GM21717 (cell line): ENCODE results near the gene HEXIM2.
A peak's percentile ranks its signal among the peaks of the same experiment; 100 is the strongest.
"Not testable (repeated sequence)": the region's sequence is repeated elsewhere in the genome, so short reads cannot be mapped to it uniquely, and the experiment has no call there.

Experiments used
- ATAC-seq: cut with Tn5 transposase; IDR thresholded peaks from one replicate; pipeline ENCODE4 v1.9.1; 2021; ENCODE audit warnings: mild to moderate bottlenecking, moderate library complexity; ENCODE audit not compliant: unreplicated experiment

Gene HEXIM2, protein sequence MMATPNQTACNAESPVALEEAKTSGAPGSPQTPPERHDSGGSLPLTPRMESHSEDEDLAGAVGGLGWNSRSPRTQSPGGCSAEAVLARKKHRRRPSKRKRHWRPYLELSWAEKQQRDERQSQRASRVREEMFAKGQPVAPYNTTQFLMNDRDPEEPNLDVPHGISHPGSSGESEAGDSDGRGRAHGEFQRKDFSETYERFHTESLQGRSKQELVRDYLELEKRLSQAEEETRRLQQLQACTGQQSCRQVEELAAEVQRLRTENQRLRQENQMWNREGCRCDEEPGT

GRCh38 chr17:45161288-45162024, at the start of gene HEXIM2:
Gene HEXIM2 (plus strand): TSS chr17:45161875. CDS start chr17:45162794, 919 bp downstream.
- peak; percentile 80 for ATAC-seq

DNA sequence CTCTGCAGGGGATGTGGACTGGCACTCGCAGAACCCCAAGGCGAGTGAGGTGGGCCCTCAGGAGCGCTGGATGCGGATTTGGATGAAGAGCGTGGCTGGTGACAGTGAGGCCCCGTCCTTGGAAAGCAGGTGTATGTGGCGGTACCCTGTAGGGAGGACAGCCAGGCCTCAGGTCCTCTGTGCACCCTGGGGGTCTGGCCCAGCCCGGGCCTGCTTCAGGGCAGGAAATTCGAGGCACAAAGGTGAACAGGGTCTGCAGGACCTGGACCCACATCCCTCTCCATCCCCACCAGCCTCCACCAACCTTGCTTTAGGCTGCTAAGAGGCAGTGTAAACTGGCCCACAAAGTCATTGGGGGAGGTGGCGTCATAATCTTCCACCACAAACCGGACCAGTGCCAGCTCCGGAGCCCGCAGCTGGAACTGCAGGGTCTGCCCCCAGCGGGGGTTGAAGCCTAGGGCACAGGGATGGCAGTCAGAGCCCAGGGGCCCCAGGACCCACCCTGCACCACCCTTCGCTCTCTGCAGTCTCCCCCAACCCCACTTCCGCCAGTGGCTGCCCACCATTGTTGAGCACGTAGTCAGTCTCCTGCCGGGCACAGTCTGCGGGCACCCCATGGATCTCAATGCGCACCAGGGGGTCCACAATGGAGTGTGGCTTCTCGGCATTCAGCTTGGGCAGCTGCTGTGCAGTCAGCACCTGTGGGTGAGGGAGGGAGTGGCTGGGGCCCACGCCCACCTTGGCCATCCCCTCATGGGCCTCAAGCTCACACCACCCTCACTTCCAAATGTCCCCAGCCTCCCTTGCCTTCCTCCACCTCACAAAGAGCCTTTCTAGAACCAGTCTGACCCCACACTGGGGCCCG, 48.9 kb upstream of the HEXIM2 start:
- no peak for ATAC-seq

DNA sequence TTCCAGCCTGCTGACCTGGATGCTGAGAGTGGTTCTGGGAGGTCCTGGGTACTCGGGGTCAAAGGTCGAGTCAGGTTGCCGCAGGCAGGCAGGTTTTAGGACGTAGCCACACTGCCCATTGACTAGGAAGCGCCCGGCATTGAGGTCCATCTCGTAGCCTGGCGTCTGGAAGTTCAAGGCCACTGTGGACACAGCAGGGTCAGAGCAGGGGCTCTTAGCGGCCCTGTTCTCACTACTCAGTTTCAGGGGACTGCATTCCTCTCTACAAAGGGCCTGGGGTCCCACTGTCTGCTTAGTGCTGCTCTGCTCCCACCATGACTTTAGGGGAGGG, 48.3 kb upstream of the HEXIM2 start:
- no peak for ATAC-seq

DNA sequence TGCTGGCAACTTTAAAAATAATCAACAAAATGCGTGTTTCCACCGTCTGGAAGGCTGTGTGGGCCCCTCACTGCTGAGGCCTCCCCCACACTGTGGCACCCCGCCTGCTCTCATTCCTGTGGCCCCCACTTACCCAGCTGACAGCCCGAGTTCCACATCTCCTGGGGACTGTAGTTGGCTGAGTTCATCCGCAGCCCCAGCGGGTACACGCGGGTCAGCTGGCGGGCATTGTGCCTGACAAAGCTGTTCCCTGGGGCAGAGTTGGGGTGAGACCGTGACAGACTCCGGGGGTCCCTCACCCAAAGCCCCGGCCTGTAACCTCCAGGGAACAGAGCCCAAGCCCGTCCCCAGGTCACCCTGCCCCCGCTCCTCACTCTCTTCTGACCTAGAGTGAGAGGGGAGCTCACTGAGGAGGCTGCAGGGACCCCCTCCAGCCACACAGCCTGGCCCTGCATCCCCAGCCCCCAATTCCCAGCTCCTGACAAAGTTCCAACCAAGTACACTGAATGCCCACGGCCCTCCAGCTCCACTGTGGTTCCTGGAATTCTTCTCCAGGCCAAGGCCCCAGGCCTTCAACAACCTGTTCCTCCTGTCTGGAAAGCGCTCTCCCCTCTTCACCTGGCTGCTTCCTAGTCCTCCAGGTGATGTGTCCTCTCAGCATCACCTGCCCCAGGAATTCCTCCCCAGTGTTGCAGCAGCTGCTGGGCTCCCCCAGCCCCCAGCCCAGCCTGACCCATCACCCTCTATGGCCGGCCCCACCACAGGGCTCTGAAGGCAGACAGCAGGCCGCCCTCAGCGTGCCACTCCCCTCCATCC, 47.4 kb upstream of the HEXIM2 start:
- no peak for ATAC-seq

DNA sequence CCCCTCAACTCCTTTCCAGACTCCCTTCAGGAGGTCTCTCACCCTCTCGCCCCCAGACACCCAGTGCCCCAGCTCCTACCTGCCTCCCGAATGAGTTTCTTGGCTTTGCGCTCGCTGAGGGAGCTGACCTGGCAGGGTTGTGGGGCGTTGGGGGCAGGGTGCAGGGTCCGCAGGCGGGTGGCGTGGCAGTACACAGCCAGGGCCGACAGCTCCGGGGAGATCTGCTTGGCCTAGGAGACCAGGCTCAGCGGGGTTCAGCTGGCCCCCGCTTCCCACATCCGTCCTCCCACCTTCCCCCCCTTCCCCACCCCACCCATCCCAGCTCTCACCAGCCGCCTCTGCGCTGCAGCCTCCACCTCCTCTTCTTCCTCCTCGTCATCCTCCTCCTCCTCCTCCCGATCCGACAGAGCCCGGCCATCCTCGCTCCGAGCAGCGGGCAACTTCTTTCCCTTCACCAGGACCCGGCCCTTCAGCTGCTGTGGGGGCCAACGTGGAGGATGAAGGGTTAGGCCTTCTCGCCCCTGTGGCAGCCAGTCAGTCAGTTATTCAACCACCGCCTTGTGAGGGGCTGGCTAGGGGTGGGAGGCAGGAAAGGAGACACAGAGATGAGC, 46.6 kb upstream of the HEXIM2 start:
- ATAC-seq = no peak

DNA sequence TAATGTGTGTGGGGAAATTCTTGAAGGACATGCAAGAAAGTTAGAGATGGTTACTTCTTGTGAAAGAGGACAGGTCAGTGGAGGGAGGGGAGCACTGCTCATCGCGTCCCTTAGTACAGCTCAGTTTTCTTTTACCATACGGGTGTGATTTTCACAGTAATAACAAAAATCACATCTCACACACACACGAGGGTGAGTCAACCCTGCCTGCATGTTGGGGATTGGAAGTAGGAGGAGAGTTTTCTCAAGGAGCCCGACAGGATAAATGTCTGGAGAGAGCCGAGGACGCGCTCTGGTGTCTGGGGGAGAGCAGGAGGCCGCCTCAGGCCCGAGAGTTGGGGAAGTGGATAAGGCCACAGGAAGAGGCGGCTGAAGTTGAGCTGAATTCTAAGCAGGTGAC, 45.8 kb upstream of the HEXIM2 start:
- ATAC-seq = no peak

GRCh38 chr17:45116434-45117016, 45.1 kb upstream of the HEXIM2 start:
- no peak for ATAC-seq

DNA sequence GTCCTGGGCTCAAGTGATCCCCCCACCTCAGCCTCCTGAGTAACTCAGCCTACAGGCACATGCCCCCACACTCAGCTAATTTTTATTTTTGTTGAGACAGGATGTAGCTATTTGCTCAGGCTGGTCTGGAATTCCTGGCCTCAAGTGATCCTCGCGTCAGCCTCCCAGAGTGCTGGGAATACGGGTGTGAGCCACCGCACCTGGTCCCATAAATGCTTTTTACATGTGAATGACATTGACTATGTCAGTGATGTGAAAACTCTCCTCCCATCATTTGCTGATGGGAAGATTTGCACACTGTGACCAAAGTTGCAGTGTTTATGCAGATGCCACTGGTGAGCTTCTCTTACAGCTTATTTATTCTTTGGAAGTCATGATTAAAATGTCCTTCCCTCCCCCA, 44.3 kb upstream of the HEXIM2 start:
- no peak for ATAC-seq

DNA sequence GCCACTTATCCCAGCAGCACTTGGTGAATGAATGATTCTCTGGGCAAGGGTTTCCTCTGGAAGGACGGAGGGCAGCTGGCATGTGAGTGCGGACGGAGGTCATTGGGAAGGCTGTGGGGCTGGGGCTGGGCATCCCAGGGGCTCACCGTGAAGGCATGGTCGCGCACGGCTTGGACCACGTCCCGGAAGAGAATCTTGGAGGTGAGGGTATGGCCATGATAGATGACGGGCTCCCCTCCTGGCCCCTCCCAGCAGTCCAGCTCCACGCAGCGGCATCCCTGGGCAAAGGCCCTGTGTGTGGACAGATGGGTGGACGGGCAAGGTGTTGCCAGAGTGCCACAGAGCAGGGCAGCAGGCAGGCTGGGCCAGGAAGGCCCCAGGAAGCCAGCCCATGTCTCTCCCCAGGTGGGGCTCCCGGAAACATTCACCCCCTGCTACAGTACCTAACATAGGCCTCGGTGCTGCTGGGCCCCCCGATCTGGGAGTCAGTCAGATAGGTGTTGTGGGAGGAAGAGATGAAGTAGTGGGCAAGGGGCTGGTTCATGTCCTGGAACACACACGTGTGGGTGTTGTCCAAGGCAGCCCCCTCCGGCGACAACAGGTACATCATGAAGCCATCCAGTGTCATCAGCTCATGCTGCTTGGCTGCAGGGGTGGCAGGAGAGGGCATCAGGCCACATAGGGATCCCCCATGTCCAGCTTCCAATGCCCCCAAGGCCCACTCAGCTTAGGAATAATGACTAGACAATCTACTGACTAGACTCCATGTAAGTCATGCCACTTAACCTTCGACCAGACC, 43.6 kb upstream of the HEXIM2 start:
- no peak for ATAC-seq

DNA sequence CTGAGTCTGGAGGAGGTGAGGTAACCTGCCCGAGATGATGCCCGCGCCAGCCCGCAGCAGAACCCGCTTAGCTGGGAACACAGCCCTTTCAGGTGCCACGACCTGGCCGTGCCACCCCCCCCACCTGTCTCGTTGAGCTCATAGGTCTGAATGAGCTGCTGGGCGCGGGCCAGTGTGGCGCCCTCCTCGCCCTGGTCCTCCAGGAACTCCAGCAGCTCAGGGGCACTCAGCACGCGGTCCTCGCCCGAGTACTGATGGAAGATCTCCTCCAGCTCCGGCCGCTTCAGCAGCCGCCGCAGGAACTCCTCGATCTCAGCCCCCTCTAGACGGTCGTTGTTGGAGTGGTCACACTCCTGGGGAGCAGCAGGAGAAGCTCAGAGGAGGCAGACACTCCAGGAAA, 43.0 kb upstream of the HEXIM2 start:
- no peak for ATAC-seq

DNA sequence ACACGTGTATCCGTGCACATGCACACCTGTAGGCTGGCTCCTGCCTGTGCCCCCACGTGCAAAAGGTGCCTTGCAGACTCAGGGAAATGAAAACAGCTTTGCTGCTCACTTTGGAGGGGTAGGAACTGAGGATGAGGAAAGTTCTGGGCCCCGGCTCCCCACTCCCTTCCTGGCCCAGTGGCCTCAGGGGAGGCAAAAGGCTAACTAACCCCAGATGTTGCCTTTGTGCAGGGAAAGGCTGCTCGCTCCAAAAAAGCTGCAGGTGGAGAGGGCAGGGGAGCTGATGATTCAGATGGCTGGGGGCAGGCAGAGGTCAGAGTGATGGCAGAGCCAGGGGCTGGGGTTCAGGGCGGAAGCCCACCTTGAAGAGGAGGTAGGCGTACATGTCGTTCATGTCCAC, 41.7 kb upstream of the HEXIM2 start:
- no peak for ATAC-seq

DNA sequence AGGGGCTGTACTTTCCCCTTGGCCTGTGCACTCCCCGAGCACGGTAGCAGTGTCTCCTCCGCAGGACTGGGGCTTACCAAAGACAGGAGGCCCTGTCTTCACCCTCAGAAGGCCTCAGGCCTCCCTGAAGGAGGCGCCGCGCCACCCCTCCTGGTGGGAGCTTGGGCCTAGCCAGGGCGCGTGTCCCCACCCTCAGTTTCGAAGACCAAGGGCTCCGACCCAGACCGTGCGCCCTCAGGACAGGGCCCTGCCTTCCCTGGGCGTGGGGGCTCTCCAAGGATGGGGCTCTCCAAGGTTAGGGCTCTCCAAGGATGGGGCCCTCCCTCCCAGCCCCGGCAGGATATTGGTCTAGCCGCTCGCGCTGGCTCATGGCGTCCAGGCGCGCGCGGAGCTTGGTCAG, 41.1 kb upstream of the HEXIM2 start:
- no peak for ATAC-seq

- ATAC-seq = no peak
Measured at GRCh38 chr17:45121055-45121454, 40.6 kb upstream of the HEXIM2 start.

- ATAC-seq = no peak
Measured at GRCh38 chr17:45123076-45123770, 38.5 kb upstream of the HEXIM2 start.

DNA sequence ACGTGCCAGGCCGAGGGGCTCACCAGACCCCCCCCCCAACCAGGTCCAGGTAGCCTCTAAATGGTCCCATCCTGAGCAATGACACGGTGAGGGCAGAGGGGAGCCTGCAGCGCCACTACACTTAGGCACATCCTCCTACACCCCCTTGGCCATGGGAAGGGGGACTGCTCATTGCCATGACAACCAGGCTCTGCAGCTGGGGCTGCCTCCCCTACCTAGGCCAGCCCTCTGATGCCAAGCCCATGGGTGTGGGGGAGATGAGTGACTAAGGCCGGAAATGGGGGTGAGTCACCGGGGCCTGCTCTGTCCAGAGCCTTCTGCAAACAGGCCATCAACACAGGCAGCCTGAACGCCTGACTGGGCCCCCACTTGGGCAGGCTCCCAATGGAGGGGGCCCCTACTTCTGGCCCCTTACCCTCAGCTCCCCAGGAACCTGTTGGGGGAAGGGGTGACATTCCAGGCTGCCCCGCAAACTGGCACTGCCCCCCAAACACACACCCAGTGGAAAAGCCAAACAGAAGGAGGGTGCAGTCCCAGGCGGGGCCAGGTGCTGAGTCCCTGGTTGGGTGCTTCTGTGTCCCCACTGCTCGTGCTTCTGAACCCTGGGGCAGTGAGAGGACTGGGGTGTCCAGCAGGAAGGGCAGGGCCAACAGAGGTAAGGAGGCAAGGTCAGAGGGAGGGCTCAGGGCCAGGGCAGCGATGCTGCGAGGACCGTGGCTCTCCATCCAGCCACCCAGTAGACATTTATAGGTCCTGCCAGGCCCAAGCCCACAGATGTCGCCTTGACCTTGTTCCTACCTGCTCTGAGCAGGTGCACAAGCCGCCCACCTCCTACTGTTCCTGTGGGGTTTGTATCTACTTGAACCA, 37.5 kb upstream of the HEXIM2 start:
- no peak for ATAC-seq

GRCh38 chr17:45124797-45125122, 36.9 kb upstream of the HEXIM2 start:
- ATAC-seq = not testable (repeated sequence)

DNA sequence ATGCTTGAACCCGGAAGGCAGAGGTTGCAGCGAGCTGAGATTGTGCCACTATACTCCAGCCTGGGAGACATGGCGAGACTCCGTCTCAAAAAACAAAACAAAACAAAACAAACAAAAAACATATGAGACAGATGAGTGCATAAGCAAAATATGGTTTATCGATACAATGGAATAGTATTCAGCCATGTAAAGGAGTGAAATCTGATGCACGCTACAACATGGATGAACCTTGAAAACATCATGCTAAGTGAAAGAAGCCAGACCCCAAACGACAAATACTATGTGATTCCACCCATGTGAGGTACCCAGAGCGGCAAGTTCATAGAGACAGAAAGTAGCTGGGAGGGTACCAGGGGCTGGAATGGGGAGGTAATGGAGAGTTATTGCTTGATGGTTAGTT, 36.2 kb upstream of the HEXIM2 start:
- ATAC-seq = no peak

- ATAC-seq = no peak
Measured at GRCh38 chr17:45127207-45127547, 34.5 kb upstream of the HEXIM2 start.
